ENCODE measurements around the gene TMEM266. TPM values are rescaled to one million over a fixed set of nuclear protein-coding genes. Genes with fewer than 3 reads are reported as not detected.

The TMEM266 gene
- total RNA-seq, 6 donors from 2014 or later: 0.59 to 2.4 (median 1.2) TPM; not detected in 1

- Histone ChIP-seq H3K9me3 (no peaks in the 10 kb centered on the region), H3K4me3 (no peak overlapping the region), H3K27ac (no peak overlapping the region), H3K27me3 (no peaks in the 10 kb centered on the region), H3K36me3 (no peaks in the 10 kb centered on the region), H3K4me1 (no peaks in the 10 kb centered on the region)
- no peak for DNase-seq
- 90 to 92% methylated on average over 3 of the region's 3 CpGs for WGBS, 2 donors
- TF ChIP-seq, protein P1, sequence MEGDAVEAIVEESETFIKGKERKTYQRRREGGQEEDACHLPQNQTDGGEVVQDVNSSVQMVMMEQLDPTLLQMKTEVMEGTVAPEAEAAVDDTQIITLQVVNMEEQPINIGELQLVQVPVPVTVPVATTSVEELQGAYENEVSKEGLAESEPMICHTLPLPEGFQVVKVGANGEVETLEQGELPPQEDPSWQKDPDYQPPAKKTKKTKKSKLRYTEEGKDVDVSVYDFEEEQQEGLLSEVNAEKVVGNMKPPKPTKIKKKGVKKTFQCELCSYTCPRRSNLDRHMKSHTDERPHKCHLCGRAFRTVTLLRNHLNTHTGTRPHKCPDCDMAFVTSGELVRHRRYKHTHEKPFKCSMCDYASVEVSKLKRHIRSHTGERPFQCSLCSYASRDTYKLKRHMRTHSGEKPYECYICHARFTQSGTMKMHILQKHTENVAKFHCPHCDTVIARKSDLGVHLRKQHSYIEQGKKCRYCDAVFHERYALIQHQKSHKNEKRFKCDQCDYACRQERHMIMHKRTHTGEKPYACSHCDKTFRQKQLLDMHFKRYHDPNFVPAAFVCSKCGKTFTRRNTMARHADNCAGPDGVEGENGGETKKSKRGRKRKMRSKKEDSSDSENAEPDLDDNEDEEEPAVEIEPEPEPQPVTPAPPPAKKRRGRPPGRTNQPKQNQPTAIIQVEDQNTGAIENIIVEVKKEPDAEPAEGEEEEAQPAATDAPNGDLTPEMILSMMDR (IDR thresholded peaks at IDR 0.05): no peak
- TF ChIP-seq EP300 (IDR thresholded peaks at IDR 0.05) (no peak), POLR2AphosphoS5 (IDR thresholded peaks at IDR 0.05) (no peak), POLR2A (IDR thresholded peaks at IDR 0.05) (no peak)
- ATAC-seq (ENCODE audit: low FRiP score in 2 of 2): no peak
These were observed 45.6 kb downstream of the TMEM266 start for GRCh38 chr15:76105391-76105790.

DNA sequence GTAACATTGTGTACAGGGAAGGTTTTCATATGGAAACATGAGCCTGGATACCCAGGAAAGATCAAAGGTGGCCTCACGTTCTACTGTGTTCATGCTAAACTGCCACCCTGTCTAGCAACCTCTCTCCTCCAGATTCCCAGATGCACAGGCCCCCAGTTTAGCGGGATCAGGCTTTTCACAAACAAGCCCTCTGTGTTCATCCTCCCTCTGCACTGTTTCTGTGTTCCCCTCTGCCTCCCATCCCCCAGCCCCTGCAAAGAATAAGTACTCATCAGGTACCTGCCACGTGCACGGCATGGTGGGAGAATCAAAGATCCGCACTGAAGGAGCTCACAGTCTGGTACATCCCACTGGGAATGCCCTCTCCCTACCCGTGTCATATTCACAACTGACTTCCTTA is 46.1 kb downstream of the TMEM266 start:
- ATAC-seq (ENCODE audit: low FRiP score in 2 of 2): no peak
- no peaks in the 10 kb centered on the region for H3K27me3 ChIP-seq
- H3K4me1 ChIP-seq: no peaks in the 10 kb centered on the region
- no peaks in the 10 kb centered on the region for H3K36me3 ChIP-seq
- 81 to 87% methylated on average over 6 of the region's 6 CpGs for WGBS, 2 donors
- H3K4me3 ChIP-seq: no peak overlapping the region
- H3K9me3 ChIP-seq: no peaks in the 10 kb centered on the region
- DNase-seq: no peak
- no peak overlapping the region for H3K27ac ChIP-seq
- TF ChIP-seq EP300 (IDR thresholded peaks at IDR 0.05) (no peak), POLR2AphosphoS5 (IDR thresholded peaks at IDR 0.05) (no peak), POLR2A (IDR thresholded peaks at IDR 0.05) (no peak)
- TF ChIP-seq, protein P1 (IDR thresholded peaks at IDR 0.05): no peak

- Histone ChIP-seq H3K4me3 (no peak overlapping the region), H3K27me3 (no peaks in the 10 kb centered on the region), H3K9me3 (no peaks in the 10 kb centered on the region), H3K27ac (no peak overlapping the region), H3K36me3 (no peaks in the 10 kb centered on the region), H3K4me1 (no peaks in the 10 kb centered on the region)
- WGBS, 2 donors: 58 to 71% methylated on average over 6 of the region's 6 CpGs
- no peak for DNase-seq
- no peak for ATAC-seq (ENCODE audit: low FRiP score in 2 of 2)
- TF ChIP-seq, protein P1 (IDR thresholded peaks at IDR 0.05): no peak
- TF ChIP-seq POLR2A (IDR thresholded peaks at IDR 0.05): no peak
- no peak for TF ChIP-seq EP300 (IDR thresholded peaks at IDR 0.05)
- no peak for TF ChIP-seq POLR2AphosphoS5 (IDR thresholded peaks at IDR 0.05)
These were observed 47.4 kb downstream of the TMEM266 start for GRCh38 chr15:76107169-76107568.

DNA sequence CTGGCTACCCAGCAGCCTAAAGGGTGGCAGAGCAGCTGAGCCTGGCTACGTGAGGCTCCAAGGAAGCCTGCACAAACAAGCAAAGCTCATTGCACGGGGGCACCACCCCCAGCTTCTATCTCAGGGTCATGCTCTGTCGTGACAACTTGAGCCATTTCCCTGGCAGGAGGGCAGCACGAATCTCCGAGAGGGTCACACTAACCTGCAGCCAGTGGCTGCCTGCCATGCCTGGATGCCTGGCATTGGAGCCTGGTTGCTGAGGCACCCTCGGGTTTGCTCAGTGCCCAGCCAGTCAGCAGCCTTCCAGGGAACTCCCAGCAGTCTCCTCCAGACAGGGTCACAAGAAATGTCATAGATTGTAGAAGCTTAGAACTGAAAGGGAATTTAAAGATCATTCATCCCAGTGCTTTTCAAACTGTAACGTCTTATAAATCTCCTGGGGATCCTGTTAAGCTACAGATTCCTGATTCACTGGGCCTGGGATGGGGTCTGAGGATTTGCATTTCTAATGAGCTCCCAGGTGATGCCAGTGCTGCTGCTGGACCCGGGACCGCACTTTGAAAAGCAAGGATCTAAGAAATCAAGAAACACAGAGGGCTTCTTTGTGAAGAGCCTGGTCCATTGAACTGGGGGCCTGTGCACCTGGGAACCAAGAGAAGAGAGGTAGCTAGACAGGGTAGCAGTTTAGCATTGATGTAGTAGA is 48.4 kb downstream of the TMEM266 start:
- DNase-seq (peak in 1 of 2 donors; percentile 20), ATAC-seq (ENCODE audit: low FRiP score in 2 of 2) (no peak)
- no peaks in the 10 kb centered on the region for H3K27me3 ChIP-seq
- H3K4me3 ChIP-seq: no peak overlapping the region
- H3K9me3 ChIP-seq: no peaks in the 10 kb centered on the region
- H3K27ac ChIP-seq: no peak overlapping the region
- 42 to 54% methylated on average over 8 to 9 of the region's 9 CpGs for WGBS, 2 donors
- no peaks in the 10 kb centered on the region for H3K36me3 ChIP-seq
- TF ChIP-seq POLR2A (IDR thresholded peaks at IDR 0.05): no peak
- no peak for TF ChIP-seq POLR2AphosphoS5 (IDR thresholded peaks at IDR 0.05)
- no peak for TF ChIP-seq EP300 (IDR thresholded peaks at IDR 0.05)
- TF ChIP-seq, protein P1 (IDR thresholded peaks at IDR 0.05): no peak
- no peaks in the 10 kb centered on the region for H3K4me1 ChIP-seq

DNA sequence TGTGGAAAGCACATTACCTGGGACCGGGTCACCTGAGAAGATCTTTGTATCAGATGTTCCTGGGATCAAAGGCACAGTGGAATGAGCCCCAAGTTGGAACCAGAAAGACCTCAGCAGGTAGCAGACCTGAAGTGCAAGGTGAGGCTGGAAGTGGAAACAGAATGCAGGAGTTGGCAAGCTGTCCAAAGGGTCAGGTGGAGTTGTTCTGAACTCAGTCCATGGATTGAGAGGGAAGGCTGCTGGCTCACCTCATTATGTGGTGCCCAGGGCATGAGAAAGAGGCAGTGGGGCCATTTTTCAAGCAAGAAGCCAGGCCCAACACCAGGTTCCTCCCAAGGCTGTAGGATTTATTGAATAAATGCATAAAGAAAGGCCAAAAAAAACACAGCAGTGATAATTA is 49.3 kb downstream of the TMEM266 start:
- Histone ChIP-seq H3K27me3 (no peaks in the 10 kb centered on the region), H3K36me3 (no peaks in the 10 kb centered on the region), H3K4me3 (no peak overlapping the region), H3K9me3 (no peaks in the 10 kb centered on the region), H3K27ac (no peak overlapping the region), H3K4me1 (no peaks in the 10 kb centered on the region)
- TF ChIP-seq POLR2A (IDR thresholded peaks at IDR 0.05) (no peak), EP300 (IDR thresholded peaks at IDR 0.05) (no peak), POLR2AphosphoS5 (IDR thresholded peaks at IDR 0.05) (no peak)
- TF ChIP-seq, protein P1 (IDR thresholded peaks at IDR 0.05): no peak
- DNase-seq (no peak), ATAC-seq (ENCODE audit: low FRiP score in 2 of 2) (no peak)
- 89 to 100% methylated on average over 1 of the region's 1 CpG for WGBS, 2 donors

Data from upper lobe of left lung (tissue), 6 donors.